ENCODE measurements around the gene TSEN34.

The TSEN34 gene

GRCh38 chr19:54156953-54157352, 34.2 kb upstream of the TSEN34 start (continued):
- no peak for TF ChIP-seq ZNF391 (tag by site-specific recombination; IDR thresholded peaks at IDR 0.05; ENCODE audit: borderline replicate concordance, low read depth)

- POLR2A ChIA-PET, result interaction anchor here (1.1 to 3.2 kb wide), 11 partner anchors 10 to 51 kb away, joined by 3 to 60 read pairs (median 11); partner anchors contain the start of genes CNOT3, MBOAT7, PRPF31 and RPS9
- peak overlapping the region; percentile 96 for H3K4me3 ChIP-seq (ENCODE audit: low read depth, low read length)
- peaks cover 19 to 40% of the 10 kb centered on the region in 2 experiments for H3K36me3 ChIP-seq (ENCODE audit: control insufficient read depth in 2 of 2, insufficient read depth in 1 of 2, low read length in 2 of 2)
- H3K27ac ChIP-seq (ENCODE audit: extremely low read depth, low read depth, low read length), result peak overlapping the region; percentile 63; the same call in 1 of the 2 replicates
- H3K9me3 ChIP-seq (ENCODE audit: control insufficient read depth, insufficient read depth, low read depth, low read length), result no peaks in the 10 kb centered on the region
- peaks cover 4% of the 10 kb centered on the region; the same call in 1 of the 2 replicates for H3K4me1 ChIP-seq (ENCODE audit: control insufficient read depth, insufficient read depth, low read length)
- CTCF ChIA-PET, result interaction anchor here (0.7 to 1.9 kb wide), 7 partner anchors 9 to 232 kb away, joined by 3 to 15 read pairs (median 5); partner anchors contain the start of gene CNOT3
- TF ChIP-seq PRDM4 (tag by site-specific recombination; IDR thresholded peaks at IDR 0.05) (0 out of 2 replicates have a peak, but pooled peaks have one; percentile 14), ZNF335 (tag by site-specific recombination; conservative IDR thresholded peaks at IDR 0.05) (peak; percentile 86), PRDM1 (tag by site-specific recombination; IDR thresholded peaks at IDR 0.05) (peak; percentile 62), HOXC10 (CRISPR knock-in tag; IDR thresholded peaks at IDR 0.05) (no peak), ZNF280D (tag by site-specific recombination; IDR thresholded peaks at IDR 0.05) (peak; percentile 33; the same call in 1 of the 2 replicates), ZNF426 (tag by site-specific recombination; IDR thresholded peaks at IDR 0.05) (no peak), GLIS1 (tag by site-specific recombination; IDR thresholded peaks at IDR 0.05) (no peak), ZSCAN5A (tag by site-specific recombination; IDR thresholded peaks at IDR 0.05) (no peak), ZNF391 (tag by site-specific recombination; IDR thresholded peaks at IDR 0.05; ENCODE audit: borderline replicate concordance, low read depth) (no peak), ZNF664 (tag by site-specific recombination; IDR thresholded peaks at IDR 0.05) (peak; percentile 100), MZF1 (tag by site-specific recombination; IDR thresholded peaks at IDR 0.05; ENCODE audit: borderline replicate concordance) (peak; percentile 24; the same call in 1 of the 2 replicates), ZBTB26 (tag by site-specific recombination; optimal IDR thresholded peaks at IDR 0.05) (peak; percentile 1), ZBTB1 (tag by site-specific recombination; IDR thresholded peaks at IDR 0.05) (peak; percentile 62; the same call in 1 of the 2 replicates), ZNF768 (tag by site-specific recombination; IDR thresholded peaks at IDR 0.05) (peak; percentile 77)
Observed at GRCh38 chr19:54158812-54159351, 32.2 kb upstream of the TSEN34 start.

All from HEK293 (cell line).